Cardiac muscle cell (in vitro differentiated cells and primary cell): Measurements from ENCODE around the gene CTSS. TPM values are rescaled to one million over a fixed set of nuclear protein-coding genes. Genes with fewer than 3 reads are reported as not detected.
"Not testable (repeated sequence)": the region's sequence is repeated elsewhere in the genome, so short reads cannot be mapped to it uniquely, and the experiment has no call there.

ENCODE experiments used
- DNase-seq, 2 donors: peaks; one replicate each; pipeline versions ENCODE4 v3.0.0 to v3.0.0-alpha.2; 2010 to 2017; ENCODE audit warnings: low read depth in 1 of 2, low spot score in 1 of 2
- H3K27ac ChIP-seq: fragments of 200-600 bp; sonication (generic); 2 replicates; pipeline ENCODE4 v1.5.1; 2016
- H3K27me3 ChIP-seq: fragments of 200-600 bp; sonication (generic); 2 replicates; pipeline ENCODE4 v1.6.0; 2016; ENCODE audit warnings: control low read depth
- H3K36me3 ChIP-seq: fragments of 200-600 bp; sonication (generic); 2 replicates; pipeline ENCODE4 v1.5.1; 2016; ENCODE audit warnings: control low read depth
- H3K4me1 ChIP-seq: fragments of 200-600 bp; sonication (generic); 2 replicates; pipeline ENCODE4 v1.8.1; 2017; ENCODE audit warnings: low read depth, mild to moderate bottlenecking, mixed run types
- H3K4me3 ChIP-seq: fragments of 200-600 bp; sonication (generic); 2 replicates; pipeline ENCODE4 v1.5.1; 2016; ENCODE audit warnings: mild to moderate bottlenecking
- H3K9me3 ChIP-seq: fragments of 200-600 bp; sonication (generic); 2 replicates; pipeline ENCODE4 v1.5.1; 2017; ENCODE audit warnings: low read depth, mild to moderate bottlenecking, control low read depth
- CTCF ChIP-seq: IDR thresholded peaks from 2 replicates; pipeline ENCODE4 v1.5.1; 2012; ENCODE audit warnings: low read depth, mild to moderate bottlenecking, low read length
- polyA plus RNA-seq: library from polyadenylated mRNA; unstranded; fragments of >200 nt; fragmentation: Nextera tagmentation; extraction: Ambion mirVana; gene quantifications from 2 replicates; pipeline ENCODE4 v1.2.1, GENCODE V29; 2016
- total RNA-seq: library from RNA; depleted of rRNA; stranded (reverse); fragments of >200 nt; gene quantifications from 2 replicates; pipeline ENCODE4 v1.2.3, GENCODE V29; 2016

The CTSS gene
- total and polyA plus RNA-seq, 2 experiments from 2014 or later: 0.03 TPM; not detected in 1

DNA sequence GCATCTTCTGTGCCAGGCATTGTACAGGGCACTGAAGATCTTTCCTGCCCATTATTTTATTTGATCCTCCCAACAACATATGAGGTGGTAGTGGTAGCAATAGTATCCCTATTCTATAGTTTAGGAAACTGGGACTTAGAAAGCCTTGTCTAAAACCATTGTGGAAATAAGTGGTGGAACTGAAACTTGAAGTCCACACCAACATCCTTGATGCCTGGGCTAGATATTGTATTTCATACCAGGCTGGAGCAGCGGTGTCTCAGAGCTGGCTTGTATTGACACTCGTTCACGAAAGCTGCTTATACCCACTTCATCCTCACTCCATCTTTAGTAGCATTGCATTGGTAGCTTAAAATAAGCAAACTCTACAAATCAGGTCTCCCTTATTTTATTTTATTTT lies 9.7 kb upstream of the CTSS start:
- Histone ChIP-seq H3K9me3 (no peaks in the 10 kb centered on the region), H3K4me1 (no peaks in the 10 kb centered on the region), H3K27me3 (no peaks in the 10 kb centered on the region), H3K4me3 (no peak overlapping the region), H3K27ac (no peak overlapping the region), H3K36me3 (no peaks in the 10 kb centered on the region)
- DNase-seq: no peak
- TF ChIP-seq CTCF: no peak

DNA sequence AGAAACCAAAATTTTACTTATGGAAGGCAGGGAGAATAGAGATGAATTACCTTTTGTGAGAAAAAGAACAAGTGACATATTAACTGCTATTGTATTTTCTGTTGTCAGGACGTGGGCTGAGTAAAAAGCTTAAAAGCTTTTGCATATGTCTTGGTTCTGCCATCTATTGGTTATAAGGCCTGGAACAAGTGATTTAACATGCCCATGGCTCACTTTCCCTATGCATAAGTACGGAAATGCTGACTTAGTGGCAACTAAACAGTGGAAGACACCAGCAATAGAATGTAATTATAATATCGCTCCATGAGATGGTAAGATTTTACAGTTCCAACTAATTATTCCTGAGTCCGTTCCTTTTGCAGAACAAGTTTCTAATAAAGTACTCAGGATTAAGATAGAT lies 6.7 kb upstream of the CTSS start:
- H3K4me3 ChIP-seq: no peak overlapping the region
- no peak for DNase-seq
- H3K27me3 ChIP-seq: no peaks in the 10 kb centered on the region
- H3K27ac ChIP-seq: no peak overlapping the region
- H3K36me3 ChIP-seq: no peaks in the 10 kb centered on the region
- no peak for TF ChIP-seq CTCF
- H3K4me1 ChIP-seq: no peaks in the 10 kb centered on the region
- H3K9me3 ChIP-seq: no peaks in the 10 kb centered on the region

GRCh38 chr1:150767704-150768103 lies 2.1 kb upstream of the CTSS start:
- H3K27me3 ChIP-seq, H3K9me3 ChIP-seq, H3K4me1 ChIP-seq, H3K36me3 ChIP-seq, DNase-seq, H3K27ac ChIP-seq, H3K4me3 ChIP-seq: not testable (repeated sequence)

GRCh38 chr1:150765977-150766301 lies 361 bp upstream of the CTSS start:
- not testable (repeated sequence) for H3K36me3 ChIP-seq, H3K27ac ChIP-seq, H3K4me1 ChIP-seq

GRCh38 chr1:150764617-150765101 lies 919 bp downstream of the CTSS start:
- no peak for TF ChIP-seq CTCF
- DNase-seq: peak in 1 of 2 donors; percentile 66
- Histone ChIP-seq H3K4me3 (no peak overlapping the region), H3K4me1 (no peaks in the 10 kb centered on the region), H3K27ac (no peak overlapping the region), H3K9me3 (no peaks in the 10 kb centered on the region), H3K27me3 (no peaks in the 10 kb centered on the region), H3K36me3 (no peaks in the 10 kb centered on the region)

More at GRCh38 chr1:150765977-150766301, 361 bp upstream of the CTSS start:
- DNase-seq, H3K27me3 ChIP-seq, H3K9me3 ChIP-seq, H3K4me3 ChIP-seq: not testable (repeated sequence)

- TF ChIP-seq CTCF: no peak
- Histone ChIP-seq H3K4me3 (no peak overlapping the region), H3K27ac (no peak overlapping the region), H3K9me3 (no peaks in the 10 kb centered on the region), H3K4me1 (no peaks in the 10 kb centered on the region), H3K36me3 (no peaks in the 10 kb centered on the region), H3K27me3 (no peaks in the 10 kb centered on the region)
- DNase-seq: no peak
Measured at GRCh38 chr1:150763018-150763417, 2.6 kb downstream of the CTSS start.

- no peak overlapping the region for H3K27ac ChIP-seq
- no peak overlapping the region for H3K4me3 ChIP-seq
- no peaks in the 10 kb centered on the region for H3K9me3 ChIP-seq
- TF ChIP-seq CTCF: no peak
- no peak for DNase-seq
- H3K27me3 ChIP-seq: no peaks in the 10 kb centered on the region
- H3K36me3 ChIP-seq: no peaks in the 10 kb centered on the region
- H3K4me1 ChIP-seq: no peaks in the 10 kb centered on the region
Measured at GRCh38 chr1:150762552-150762951, 3.0 kb downstream of the CTSS start.
